Effector memory CD8-positive, alpha-beta T cell (primary cell): ENCODE results near the gene SIAE.
"Not testable (repeated sequence)": the region's sequence is repeated elsewhere in the genome, so short reads cannot be mapped to it uniquely, and the experiment has no call there.

ENCODE experiments used
- ATAC-seq: fragments of 150-1000 bp; cut with Tn5 transposase; replicated peaks from 2 replicates; pipeline ENCODE4 v1.10.0; 2021; ENCODE audit warnings: mild to moderate bottlenecking, moderate library complexity
- DNase-seq, 3 experiments: peaks; one replicate each; pipeline ENCODE4 v3.0.0; 2021
- H3K27ac Mint-ChIP-seq, 2 donors: one replicate each; pipeline ENCODE4 v1.8.0; 2022; ENCODE audit warnings: mild to moderate bottlenecking in 2 of 2, mixed read lengths in 2 of 2, moderate library complexity in 2 of 2
- H3K27me3 Mint-ChIP-seq, 2 donors: one replicate each; pipeline ENCODE4 v1.8.0; 2022; ENCODE audit warnings: mixed read lengths in 2 of 2
- H3K36me3 Mint-ChIP-seq: one replicate; pipeline ENCODE4 v1.8.0; 2022; ENCODE audit warnings: mild to moderate bottlenecking, moderate library complexity, mixed read lengths; ENCODE audit not compliant: insufficient read depth
- H3K4me1 Mint-ChIP-seq, 2 donors: one replicate each; pipeline ENCODE4 v1.8.0; 2022; ENCODE audit warnings: low read depth in 2 of 2, mixed read lengths in 2 of 2
- H3K4me3 Mint-ChIP-seq, 2 donors: one replicate each; pipeline ENCODE4 v1.8.0; 2022; ENCODE audit warnings: mild to moderate bottlenecking in 2 of 2, mixed read lengths in 2 of 2, moderate library complexity in 2 of 2
- H3K9me3 Mint-ChIP-seq, 2 donors: one replicate each; pipeline ENCODE4 v1.8.0; 2022; ENCODE audit warnings: mixed read lengths in 2 of 2

The SIAE gene

DNA sequence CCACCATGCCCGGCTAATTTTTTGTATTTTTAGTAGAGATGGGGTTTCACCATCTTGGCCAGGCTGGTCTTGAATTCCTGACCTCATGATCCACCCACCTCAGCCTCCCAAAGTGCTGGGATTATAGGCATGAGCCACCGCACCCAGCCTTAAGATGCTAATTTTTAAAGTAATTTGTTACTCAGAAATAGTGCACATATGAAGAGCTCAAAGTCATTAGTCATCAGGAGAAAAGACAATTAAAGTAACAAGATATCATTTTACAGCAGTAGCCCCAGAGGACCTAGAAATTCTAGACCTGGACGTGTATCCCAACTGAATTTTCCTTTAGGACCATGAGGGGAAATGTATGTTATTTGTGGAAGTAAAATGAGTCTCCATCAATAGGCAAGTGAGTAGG lies 70.8 kb downstream of the SIAE start:
- not testable (repeated sequence) for ATAC-seq, H3K4me1 Mint-ChIP-seq, DNase-seq, H3K4me3 Mint-ChIP-seq, H3K9me3 Mint-ChIP-seq, H3K27ac Mint-ChIP-seq, H3K36me3 Mint-ChIP-seq
- H3K27me3 Mint-ChIP-seq, result peaks cover 35 to 41% of the 10 kb centered on the region in 2 donors

DNA sequence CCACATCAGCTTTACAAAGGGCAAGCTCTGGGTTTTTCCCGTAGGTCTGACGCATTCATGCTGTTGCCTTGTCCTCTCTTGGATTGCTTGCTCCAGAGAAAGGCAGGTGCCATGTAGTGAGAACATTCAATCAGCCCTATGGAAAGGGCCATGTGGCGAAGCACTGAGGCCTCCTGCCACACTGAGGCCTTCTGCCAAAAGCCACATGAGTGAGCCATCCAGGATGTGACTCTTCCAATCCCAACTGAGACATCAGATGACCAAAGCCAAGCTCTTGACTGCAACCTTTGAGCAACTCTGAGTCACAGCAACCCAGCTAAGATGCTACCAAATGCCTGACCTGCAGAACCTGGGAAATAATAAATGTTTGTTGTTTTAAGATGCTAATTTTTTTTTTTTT lies 71.3 kb downstream of the SIAE start:
- Mint-ChIP-seq H3K9me3 (no peaks in the 10 kb centered on the region), H3K27me3 (peaks cover 40 to 47% of the 10 kb centered on the region in 2 donors), H3K4me3 (no peak overlapping the region), H3K4me1 (no peaks in the 10 kb centered on the region), H3K36me3 (no peaks in the 10 kb centered on the region), H3K27ac (no peak overlapping the region)
- no peak for ATAC-seq
- DNase-seq, result no peak

DNA sequence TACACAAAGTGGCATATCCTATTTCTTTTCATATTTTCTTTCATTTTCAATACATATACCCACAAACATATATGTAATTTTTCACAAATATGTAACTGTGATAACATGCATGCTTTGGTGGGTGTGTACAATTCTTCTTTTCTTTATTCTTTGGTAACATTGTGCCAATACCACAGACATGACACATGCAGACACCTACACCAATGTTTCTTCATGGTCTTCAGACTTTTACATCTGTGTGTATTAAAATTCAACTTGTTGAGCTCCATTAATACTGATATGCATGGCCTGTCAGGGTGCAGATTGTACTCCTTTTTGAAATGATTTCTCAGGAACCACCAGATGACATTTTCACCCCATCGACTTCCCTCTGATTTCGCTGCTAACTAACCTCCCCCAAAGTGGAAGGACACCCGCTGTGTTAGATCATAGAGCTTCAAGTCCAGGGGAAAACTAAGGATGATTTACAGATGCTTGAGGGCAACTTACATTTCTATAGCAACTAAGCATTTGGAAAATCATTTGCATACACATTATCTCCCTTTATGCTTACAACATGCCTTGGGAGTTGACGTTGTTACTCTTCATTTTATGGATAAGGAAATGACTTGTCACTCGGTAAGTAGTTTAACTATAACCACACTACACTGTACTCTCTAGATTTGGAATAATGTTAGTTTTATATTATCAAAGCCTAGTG lies 72.8 kb downstream of the SIAE start:
- H3K27me3 Mint-ChIP-seq, result peaks cover 51 to 59% of the 10 kb centered on the region in 2 donors
- ATAC-seq (no peak), DNase-seq (no peak)
- H3K4me3 Mint-ChIP-seq, result no peak overlapping the region
- H3K9me3 Mint-ChIP-seq, result no peaks in the 10 kb centered on the region
- no peaks in the 10 kb centered on the region for H3K4me1 Mint-ChIP-seq
- H3K36me3 Mint-ChIP-seq, result peaks cover 3% of the 10 kb centered on the region
- H3K27ac Mint-ChIP-seq, result no peak overlapping the region

DNA sequence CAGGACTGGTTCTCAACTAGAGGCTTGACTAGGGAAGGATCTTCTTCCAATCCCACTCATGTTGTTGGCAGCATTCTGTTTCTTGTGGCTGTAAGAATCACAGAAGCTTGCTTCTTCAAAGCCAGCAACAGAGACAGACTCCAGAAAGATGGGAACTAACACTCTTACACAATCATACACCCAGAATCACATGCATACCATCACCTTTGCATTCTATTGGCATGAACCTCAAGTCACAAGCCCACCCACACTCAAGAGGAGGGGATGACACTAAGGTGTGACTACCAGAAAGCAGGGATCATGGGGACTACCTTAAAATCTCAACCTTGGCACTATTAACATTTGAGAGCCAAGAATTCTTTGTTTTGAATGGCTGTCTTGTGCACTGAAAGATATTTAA lies 75.9 kb downstream of the SIAE start:
- Mint-ChIP-seq H3K27ac (no peak overlapping the region), H3K4me1 (no peaks in the 10 kb centered on the region), H3K27me3 (peaks cover 51 to 64% of the 10 kb centered on the region in 2 donors), H3K4me3 (no peak overlapping the region), H3K36me3 (peaks cover 3% of the 10 kb centered on the region), H3K9me3 (no peaks in the 10 kb centered on the region)
- ATAC-seq (no peak), DNase-seq (no peak)

DNA sequence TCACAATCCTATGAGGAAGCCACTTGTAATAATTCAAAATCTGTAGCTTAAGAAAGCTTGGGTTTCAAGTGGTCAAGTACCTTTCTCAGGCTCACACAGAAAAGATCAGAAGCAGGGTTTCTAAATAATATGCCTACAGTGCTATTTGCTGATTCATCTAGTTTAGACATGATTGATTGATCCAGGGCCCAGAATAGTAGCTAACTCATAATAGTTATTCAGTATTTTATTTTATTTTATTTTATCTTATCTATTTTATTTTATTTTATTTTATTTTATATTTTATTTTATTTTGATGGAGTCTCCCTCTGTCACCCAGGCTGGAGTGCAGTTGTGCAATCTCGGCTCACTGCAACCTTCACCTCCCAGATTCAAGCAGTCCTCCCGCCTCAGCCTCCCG lies 78.2 kb downstream of the SIAE start:
- H3K27me3 Mint-ChIP-seq, result peaks cover 32 to 48% of the 10 kb centered on the region in 2 donors
- no peak overlapping the region for H3K4me3 Mint-ChIP-seq
- H3K9me3 Mint-ChIP-seq, result no peaks in the 10 kb centered on the region
- ATAC-seq, result no peak
- no peak overlapping the region for H3K27ac Mint-ChIP-seq
- peaks cover 3% of the 10 kb centered on the region for H3K36me3 Mint-ChIP-seq
- no peaks in the 10 kb centered on the region for H3K4me1 Mint-ChIP-seq
- no peak for DNase-seq

DNA sequence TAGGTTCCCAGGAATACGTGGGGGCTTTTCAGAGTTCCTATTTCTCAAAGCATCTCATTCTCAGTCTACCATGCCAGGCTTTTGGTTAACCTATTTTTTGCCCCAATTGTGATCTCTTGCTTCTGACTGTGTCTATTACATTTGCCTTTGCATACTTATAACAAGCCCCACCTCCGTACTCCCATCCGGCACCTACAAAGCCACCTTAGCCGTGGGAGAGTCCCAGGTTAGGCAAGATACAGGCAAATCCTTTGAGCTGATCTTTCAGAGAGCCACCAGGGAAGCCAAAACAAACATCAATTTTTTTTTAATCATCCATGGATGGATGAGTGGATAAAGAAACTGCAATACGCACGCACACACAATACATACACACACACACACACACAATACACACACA lies 80.9 kb downstream of the SIAE start:
- Mint-ChIP-seq H3K36me3 (peaks cover 3% of the 10 kb centered on the region), H3K4me3 (no peak overlapping the region), H3K27me3 (peaks cover 28 to 46% of the 10 kb centered on the region in 2 donors), H3K4me1 (no peaks in the 10 kb centered on the region), H3K27ac (no peak overlapping the region), H3K9me3 (no peaks in the 10 kb centered on the region)
- DNase-seq (no peak), ATAC-seq (no peak)

DNA sequence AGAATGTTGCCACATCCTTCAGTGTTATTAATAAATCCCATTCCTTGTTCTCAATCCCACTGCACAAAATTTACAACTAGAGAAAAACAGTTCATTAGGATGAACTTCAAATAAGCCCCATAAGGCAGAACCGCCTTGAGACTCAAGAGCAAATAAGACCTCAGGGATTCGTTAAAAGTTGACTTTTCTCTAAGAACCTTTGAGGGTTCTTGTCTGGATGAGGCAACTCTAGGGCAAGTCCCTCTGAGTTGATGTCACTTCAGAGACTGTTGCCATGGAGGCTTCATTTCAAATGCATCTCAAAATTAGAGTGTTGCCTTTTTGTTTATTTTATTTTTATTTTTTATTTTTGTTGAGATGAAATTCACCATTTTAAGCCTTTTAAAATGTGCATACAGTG lies 82.1 kb downstream of the SIAE start:
- DNase-seq (no peak), ATAC-seq (no peak)
- no peaks in the 10 kb centered on the region for H3K9me3 Mint-ChIP-seq
- no peak overlapping the region for H3K27ac Mint-ChIP-seq
- H3K36me3 Mint-ChIP-seq, result peaks cover 3% of the 10 kb centered on the region
- H3K4me1 Mint-ChIP-seq, result no peaks in the 10 kb centered on the region
- peaks cover 27 to 48% of the 10 kb centered on the region in 2 donors for H3K27me3 Mint-ChIP-seq
- H3K4me3 Mint-ChIP-seq, result no peak overlapping the region

DNA sequence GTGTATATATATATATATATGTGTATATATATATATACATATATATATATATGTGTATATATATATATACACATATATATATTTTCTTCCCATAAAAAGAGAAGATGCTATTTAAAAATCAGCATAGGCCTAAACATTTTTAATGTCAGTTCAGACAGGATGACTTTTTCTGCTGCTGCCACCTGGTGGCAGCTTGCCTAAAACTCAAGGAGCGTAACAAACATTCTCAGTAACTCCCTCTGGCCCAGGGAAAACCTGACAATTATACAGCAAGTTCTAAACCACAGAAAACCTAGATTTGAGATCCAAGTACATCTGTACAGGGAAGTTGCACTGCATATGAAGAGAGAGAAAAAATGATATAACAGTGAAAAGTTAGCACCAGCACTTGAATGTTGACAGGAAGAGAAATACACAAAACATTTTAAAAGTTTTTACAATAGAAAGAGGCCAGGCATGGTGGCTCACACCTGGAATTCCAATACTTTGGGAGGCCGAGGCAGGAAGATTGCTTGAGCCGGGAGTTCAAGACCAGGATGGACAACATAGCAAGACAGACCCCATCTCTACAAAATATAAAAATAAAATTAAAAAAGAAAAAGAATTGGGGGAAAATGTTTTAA lies 87.2 kb downstream of the SIAE start:
- H3K9me3 Mint-ChIP-seq, result no peaks in the 10 kb centered on the region
- ATAC-seq (no peak), DNase-seq (peak; percentile 4 to 15 (median 7))
- no peak overlapping the region for H3K4me3 Mint-ChIP-seq
- H3K36me3 Mint-ChIP-seq, result no peaks in the 10 kb centered on the region
- no peaks in the 10 kb centered on the region for H3K4me1 Mint-ChIP-seq
- peaks cover 20 to 44% of the 10 kb centered on the region in 2 donors for H3K27me3 Mint-ChIP-seq
- no peak overlapping the region for H3K27ac Mint-ChIP-seq

DNA sequence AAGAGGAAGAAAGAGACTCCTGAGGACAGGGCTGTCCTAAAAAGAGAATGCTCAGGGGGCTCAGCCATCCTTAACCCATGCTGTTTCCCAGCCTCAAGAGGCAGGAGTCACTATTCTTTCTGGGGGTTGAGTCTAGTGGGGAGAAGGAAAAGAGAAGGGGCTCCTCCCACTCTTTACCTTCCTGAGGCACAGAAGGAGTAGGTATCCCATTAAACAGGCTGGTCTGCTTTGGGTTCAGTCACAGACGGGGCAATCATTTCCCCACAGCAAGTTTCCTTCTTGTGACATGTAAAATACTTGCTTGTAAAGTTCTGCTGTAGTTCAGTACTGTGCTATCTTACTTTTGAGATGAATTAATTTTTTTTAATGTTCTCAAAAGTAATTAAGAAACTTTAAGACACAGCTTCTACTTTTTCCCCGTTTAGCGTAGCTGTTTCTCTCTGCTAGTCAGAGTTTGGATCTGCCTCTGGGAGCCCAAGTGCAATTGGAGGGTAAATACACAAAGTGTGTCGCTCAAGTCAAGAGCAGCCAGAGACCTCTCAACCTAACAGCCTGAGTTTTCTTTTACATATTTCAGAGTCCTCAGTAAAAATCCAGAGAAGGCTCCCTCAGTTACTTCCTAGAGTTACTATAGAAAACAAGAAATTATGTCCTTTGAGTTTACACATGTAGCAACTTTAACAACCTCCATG lies 88.7 kb downstream of the SIAE start:
- Mint-ChIP-seq H3K4me3 (no peak overlapping the region), H3K27ac (no peak overlapping the region), H3K9me3 (no peaks in the 10 kb centered on the region), H3K27me3 (peaks cover 20 to 44% of the 10 kb centered on the region in 2 donors), H3K4me1 (no peaks in the 10 kb centered on the region), H3K36me3 (no peaks in the 10 kb centered on the region)
- DNase-seq (no peak), ATAC-seq (no peak)

DNA sequence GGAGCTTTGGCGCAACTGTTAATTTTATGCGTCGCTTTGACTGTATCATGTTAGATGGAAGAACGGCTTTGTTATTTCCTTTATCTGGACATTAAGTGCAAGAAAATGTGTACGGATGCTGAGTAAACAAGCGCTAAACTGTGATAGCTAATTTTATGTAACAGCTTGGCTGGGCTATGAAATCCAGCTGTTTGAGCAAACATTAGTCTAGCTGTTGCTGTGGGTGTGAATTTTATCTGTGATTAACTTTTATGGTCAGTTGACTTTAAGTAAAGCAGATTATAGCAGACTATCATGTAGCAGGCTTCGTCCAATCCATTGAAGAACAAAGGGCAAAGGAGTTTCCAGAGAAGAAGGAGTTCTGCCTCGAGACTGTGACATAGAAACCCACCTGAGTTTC lies 89.8 kb downstream of the SIAE start:
- no peak overlapping the region for H3K4me3 Mint-ChIP-seq
- H3K27ac Mint-ChIP-seq, result no peak overlapping the region
- H3K9me3 Mint-ChIP-seq, result no peaks in the 10 kb centered on the region
- H3K27me3 Mint-ChIP-seq, result peaks cover 20 to 41% of the 10 kb centered on the region in 2 donors
- no peaks in the 10 kb centered on the region for H3K36me3 Mint-ChIP-seq
- DNase-seq (no peak), ATAC-seq (no peak)
- H3K4me1 Mint-ChIP-seq, result no peaks in the 10 kb centered on the region
